Body of pancreas (tissue), 4 donors: ENCODE results near the gene THSD4. TPM values are rescaled to one million over a fixed set of nuclear protein-coding genes. Genes with fewer than 3 reads are reported as not detected.
A peak's percentile ranks its signal among the peaks of the same experiment; 100 is the strongest.

Experiments
- ATAC-seq: fragments of 150-250 bp; one replicate; pipeline ENCODE4 v1.9.1; 2016
- DNase-seq, 4 donors: peaks; one replicate each; pipeline ENCODE4 v3.0.0-alpha.2; 2019
- H3K27ac ChIP-seq, 4 donors: fragments of 200-600 bp; sonication (generic); 1 replicate in 3 of 4; 2 replicates in 1 of 4; pipeline versions ENCODE4 v1.5.1 to v1.6.1; 2016 to 2019; ENCODE audit warnings: mild to moderate bottlenecking in 1 of 4, mixed read lengths in 1 of 4, moderate library complexity in 1 of 4
- H3K27me3 ChIP-seq, 2 donors: fragments of 200-600 bp; sonication (generic); one replicate each; pipeline ENCODE4 v1.6.0; 2016; ENCODE audit warnings: mild to moderate bottlenecking in 1 of 2
- H3K36me3 ChIP-seq, 2 donors: fragments of 200-600 bp; sonication (generic); replicated peaks in 1 of 2; 2 replicates each; pipeline ENCODE4 v1.5.1; 2016; ENCODE audit warnings: low read depth in 2 of 2; ENCODE audit not compliant: insufficient read depth in 1 of 2
- H3K4me1 ChIP-seq: fragments of 200-600 bp; sonication (generic); one replicate; pipeline ENCODE4 v1.6.0; 2016
- H3K4me3 ChIP-seq, 2 donors: fragments of 200-600 bp; sonication (generic); 1 replicate in 1 of 2; 2 replicates in 1 of 2; pipeline ENCODE4 v1.5.1; 2016 to 2019
- H3K9me3 ChIP-seq, 3 donors: fragments of 200-600 bp; sonication (generic); 1 replicate in 2 of 3; 2 replicates in 1 of 3; pipeline ENCODE4 v1.5.1; 2016
- CTCF ChIP-seq, 7 experiments: fragments of 450-650 bp in 4 of 7; fragments of 200-600 bp in 3 of 7; sonication (generic) in 3 of 7; IDR thresholded peaks; one replicate each; pipeline ENCODE4 v1.5.1; 2016 to 2019; ENCODE audit warnings: antibody characterized with exemption in 7 of 7
- POLR2A ChIP-seq, 3 donors: fragments of 450-650 bp; IDR thresholded peaks; one replicate each; pipeline ENCODE4 v1.6.1; 2016; ENCODE audit warnings: antibody characterized with exemption in 3 of 3, mild to moderate bottlenecking in 2 of 3
- WGBS, 2 donors: methylation state at CpG; one replicate each; pipeline ENCODE4 v1.1.5; 2017; 5-methylcytosine and 5-hydroxymethylcytosine counted together
- intact Hi-C: fragments of 100-400 bp; cut with DNase I; formaldehyde crosslinking; loops from one replicate; pipeline ENCODE4 v1.15.1; 2023
- total RNA-seq, 2 donors: library from RNA; depleted of rRNA; stranded (reverse); fragments of >200 nt; gene quantifications; one replicate each; pipeline ENCODE4 v1.1.0, GENCODE V29; 2016

THSD4 gene
- total RNA-seq, 2 donors from 2014 or later, result 12.9 to 16.1 TPM

GRCh38 chr15:71781965-71782265, 666.6 kb downstream of the THSD4 start:
- WGBS, 2 donors, result 66 to 67% methylated on average over 8 of the region's 8 CpGs
- DNase-seq (no peak), ATAC-seq (no peak)
- Histone ChIP-seq H3K27me3 (no peaks in the 10 kb centered on the region), H3K4me1 (peaks cover 10% of the 10 kb centered on the region), H3K9me3 (no peaks in the 10 kb centered on the region), H3K27ac (no peak overlapping the region), H3K4me3 (no peak overlapping the region), H3K36me3 (no peaks in the 10 kb centered on the region)
- intact Hi-C loops, result no loop called here
- TF ChIP-seq CTCF (IDR thresholded peaks at IDR 0.05), result no peak
- no peak for TF ChIP-seq POLR2A (IDR thresholded peaks at IDR 0.05)

- Histone ChIP-seq H3K27me3 (no peaks in the 10 kb centered on the region), H3K36me3 (no peaks in the 10 kb centered on the region), H3K4me1 (peaks cover 10% of the 10 kb centered on the region), H3K27ac (no peak overlapping the region), H3K4me3 (no peak overlapping the region), H3K9me3 (no peaks in the 10 kb centered on the region)
- ATAC-seq (no peak), DNase-seq (no peak)
- 33 to 35% methylated on average over 10 of the region's 10 CpGs for WGBS, 2 donors
- intact Hi-C loops, result no loop called here
- TF ChIP-seq CTCF (IDR thresholded peaks at IDR 0.05) (no peak), POLR2A (IDR thresholded peaks at IDR 0.05) (no peak)
These were observed 667.3 kb downstream of the THSD4 start for GRCh38 chr15:71782422-71783165.

- WGBS, 2 donors, result 58 to 64% methylated on average over 6 of the region's 6 CpGs
- intact Hi-C loops, result no loop called here
- Histone ChIP-seq H3K27me3 (no peaks in the 10 kb centered on the region), H3K36me3 (no peaks in the 10 kb centered on the region), H3K9me3 (no peaks in the 10 kb centered on the region), H3K27ac (no peak overlapping the region), H3K4me1 (peaks cover 10% of the 10 kb centered on the region), H3K4me3 (no peak overlapping the region)
- TF ChIP-seq CTCF (IDR thresholded peaks at IDR 0.05) (peak in 3 of 7 experiments; percentile 7 to 15 (median 9)), POLR2A (IDR thresholded peaks at IDR 0.05) (no peak)
- no peak for ATAC-seq
- peak in 1 of 4 donors; percentile 18 for DNase-seq
These were observed 669.4 kb downstream of the THSD4 start for GRCh38 chr15:71784719-71785118.

DNA sequence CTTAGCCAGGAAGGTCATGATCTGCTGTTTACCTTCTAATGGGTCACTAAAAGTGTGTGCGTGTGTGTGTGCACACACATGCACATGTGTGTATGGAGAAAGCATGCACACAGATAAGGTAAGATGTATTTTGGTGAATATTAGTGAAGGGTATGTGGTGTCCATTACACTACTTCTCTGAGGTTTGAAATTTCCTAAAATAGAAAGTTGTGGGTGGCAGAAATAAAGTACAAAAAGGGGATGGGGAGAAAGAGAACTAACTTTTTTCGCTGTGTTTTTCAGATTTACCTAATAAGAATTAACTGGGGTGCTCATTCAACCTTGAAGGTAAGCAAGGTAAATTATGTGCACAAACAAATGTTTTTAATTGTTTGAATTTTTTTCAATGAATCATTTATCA, 670.7 kb downstream of the THSD4 start:
- Histone ChIP-seq H3K9me3 (no peaks in the 10 kb centered on the region), H3K4me1 (peaks cover 5% of the 10 kb centered on the region), H3K27ac (no peak overlapping the region), H3K36me3 (no peaks in the 10 kb centered on the region), H3K27me3 (no peaks in the 10 kb centered on the region), H3K4me3 (no peak overlapping the region)
- TF ChIP-seq POLR2A (IDR thresholded peaks at IDR 0.05), result no peak
- no peak for TF ChIP-seq CTCF (IDR thresholded peaks at IDR 0.05)
- intact Hi-C loops, result no loop called here
- no peak for DNase-seq
- no peak for ATAC-seq
- 68 to 74% methylated on average over 2 of the region's 2 CpGs for WGBS, 2 donors

GRCh38 chr15:71786673-71787072, 671.4 kb downstream of the THSD4 start:
- 64 to 76% methylated on average over 7 of the region's 7 CpGs for WGBS, 2 donors
- Histone ChIP-seq H3K27me3 (no peaks in the 10 kb centered on the region), H3K4me3 (no peak overlapping the region), H3K36me3 (no peaks in the 10 kb centered on the region), H3K27ac (no peak overlapping the region), H3K9me3 (no peaks in the 10 kb centered on the region), H3K4me1 (peaks cover 5% of the 10 kb centered on the region)
- ATAC-seq (no peak), DNase-seq (no peak)
- intact Hi-C loops, result no loop called here
- TF ChIP-seq CTCF (IDR thresholded peaks at IDR 0.05) (no peak), POLR2A (IDR thresholded peaks at IDR 0.05) (no peak)
